Measurements from ENCODE around the gene OBSCN.

OBSCN gene

GRCh38 chr1:228373681-228374571 is 166.1 kb downstream of the OBSCN start:
- DNase-seq, result no peak

- no peak for DNase-seq
These were observed 167.1 kb downstream of the OBSCN start for GRCh38 chr1:228374711-228375577.

DNA sequence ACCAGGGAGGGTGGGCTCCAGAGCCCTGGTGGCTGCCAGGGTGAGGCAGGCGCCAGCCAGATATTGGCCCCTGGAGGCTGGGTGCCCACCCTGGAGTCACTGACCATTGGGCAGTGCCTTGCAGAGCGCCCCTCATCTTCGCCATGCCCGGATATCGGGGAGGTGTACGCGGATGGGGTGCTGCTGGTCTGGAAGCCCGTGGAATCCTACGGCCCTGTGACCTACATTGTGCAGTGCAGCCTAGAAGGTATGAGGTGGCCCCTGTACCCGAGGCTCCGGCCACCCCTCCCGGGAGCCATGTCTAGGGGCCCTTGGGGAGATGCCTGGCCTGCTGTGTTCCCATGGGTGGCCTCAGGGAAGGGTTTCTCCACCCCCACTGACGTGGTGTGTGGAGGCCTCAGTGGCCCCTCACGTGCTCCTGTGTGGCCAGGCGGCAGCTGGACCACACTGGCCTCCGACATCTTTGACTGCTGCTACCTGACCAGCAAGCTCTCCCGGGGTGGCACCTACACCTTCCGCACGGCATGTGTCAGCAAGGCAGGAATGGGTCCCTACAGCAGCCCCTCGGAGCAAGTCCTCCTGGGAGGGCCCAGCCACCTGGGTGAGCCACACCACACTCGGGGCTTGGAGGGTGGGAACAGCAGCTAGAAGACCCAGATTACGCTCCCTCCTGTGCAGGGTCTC is 167.9 kb downstream of the OBSCN start:
- no peak for DNase-seq

DNA sequence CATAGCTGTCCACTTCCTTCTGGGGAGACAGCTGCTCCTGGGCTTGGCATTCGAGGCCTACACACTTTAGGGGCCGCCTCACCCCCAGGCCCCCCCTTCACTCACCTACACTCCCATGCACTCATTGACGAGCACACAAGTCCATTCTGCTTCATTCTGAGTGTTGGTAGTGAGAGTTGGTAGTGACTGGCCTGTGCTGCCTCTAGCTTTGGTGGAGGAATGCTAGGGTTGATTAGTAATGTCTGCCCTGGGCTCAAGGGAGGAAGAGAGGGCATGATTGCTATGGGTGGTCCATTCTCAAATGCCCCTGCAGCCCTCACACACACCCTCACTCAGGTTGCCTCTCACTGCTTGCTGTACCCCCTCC is 168.4 kb downstream of the OBSCN start:
- DNase-seq, result no peak

GRCh38 chr1:228376651-228377631 is 169.1 kb downstream of the OBSCN start:
- DNase-seq, result no peak

- no peak for DNase-seq
These were observed 169.8 kb downstream of the OBSCN start for GRCh38 chr1:228377664-228378089.

GRCh38 chr1:228378090-228378872 is 170.4 kb downstream of the OBSCN start:
- peak; percentile 55 for DNase-seq

DNA sequence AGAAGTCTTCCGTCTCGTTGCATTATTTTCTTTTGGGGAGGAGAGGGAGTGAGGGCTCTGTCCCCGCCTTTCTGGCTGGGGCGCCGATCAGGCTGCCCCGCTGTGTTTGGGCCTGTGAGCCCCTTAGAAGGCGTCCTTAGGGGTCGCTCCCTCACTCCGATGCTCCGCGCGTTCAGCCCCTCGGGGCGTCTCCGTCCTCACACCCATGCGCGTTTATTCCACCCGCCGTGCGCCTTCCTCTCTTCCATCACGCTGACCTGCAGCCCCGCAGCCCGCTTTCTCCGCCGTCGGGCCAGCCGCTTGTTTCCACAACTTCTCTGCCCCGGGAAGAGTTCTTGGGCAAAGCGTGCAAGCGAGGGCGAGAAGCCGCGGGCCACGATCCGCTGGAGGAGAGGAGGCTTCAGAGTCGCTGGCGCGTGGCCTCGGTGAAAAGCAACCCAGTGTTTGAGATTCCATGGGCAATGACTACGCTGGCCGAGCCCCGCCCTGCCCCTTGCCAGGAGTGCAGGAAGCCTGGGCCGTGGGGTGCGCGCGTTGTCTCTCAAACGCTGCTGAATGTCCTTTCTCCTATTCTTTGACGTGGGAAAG is 171.1 kb downstream of the OBSCN start:
- DNase-seq, result no peak

- DNase-seq, result no peak
These were observed 171.8 kb downstream of the OBSCN start for GRCh38 chr1:228379666-228380065.

DNA sequence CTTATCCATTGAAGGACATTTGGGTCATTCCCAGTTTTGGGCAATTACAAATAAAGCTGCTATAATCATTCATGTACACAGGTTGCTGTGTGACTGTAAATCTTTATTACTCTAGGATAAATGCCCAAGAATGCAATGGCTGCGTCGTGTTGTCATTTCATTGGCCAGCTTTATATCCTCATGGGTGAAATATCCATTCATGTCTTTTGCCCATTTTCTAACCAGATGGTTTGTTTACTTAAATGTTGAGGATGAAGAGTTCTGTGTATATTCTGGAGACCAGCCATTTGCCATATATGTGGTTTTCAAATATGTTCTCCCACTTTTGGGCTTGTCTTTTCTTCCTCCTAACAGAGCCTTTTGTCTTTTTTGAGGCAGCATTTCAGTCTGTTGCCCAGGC is 173.5 kb downstream of the OBSCN start:
- DNase-seq, result no peak

DNA sequence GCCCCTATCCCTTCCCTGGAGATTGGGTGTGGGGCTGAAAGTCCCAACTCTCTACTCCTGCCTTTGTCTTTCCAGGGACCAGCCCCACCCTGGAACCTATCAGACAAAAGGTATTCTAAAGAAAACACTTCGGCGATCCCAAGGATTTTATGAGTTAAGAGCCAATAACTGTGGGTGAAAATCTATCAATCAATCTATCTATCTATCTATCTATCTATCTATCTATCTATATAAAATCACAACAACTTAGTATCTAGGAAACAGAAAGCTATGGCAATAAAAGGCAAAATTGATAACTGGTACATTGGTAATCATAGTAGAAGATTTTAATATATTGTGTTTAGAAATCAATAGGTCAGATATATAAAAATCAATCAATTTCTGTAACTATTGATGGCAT is 175.9 kb downstream of the OBSCN start:
- DNase-seq, result no peak

DNA sequence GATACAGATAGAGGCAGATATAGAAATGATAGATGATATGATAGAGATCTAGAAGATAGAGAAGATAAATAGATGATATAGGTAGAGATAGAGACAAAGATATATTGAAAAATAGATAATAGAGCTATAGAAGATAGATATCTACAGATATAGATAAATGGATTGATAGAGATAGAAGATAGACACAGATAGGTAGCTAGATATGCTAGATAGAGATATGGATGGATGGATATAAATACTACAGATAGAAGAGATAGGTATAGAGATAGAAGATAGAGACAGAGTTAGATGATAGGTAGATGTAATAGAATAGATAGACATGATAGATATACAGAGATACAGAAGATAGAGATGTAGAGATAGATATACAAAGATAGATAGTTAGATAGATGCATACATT is 177.4 kb downstream of the OBSCN start:
- DNase-seq, result no peak

GRCh38 chr1:228387321-228387720 is 179.5 kb downstream of the OBSCN start:
- no peak for DNase-seq

GRCh38 chr1:228390649-228391048 is 182.8 kb downstream of the OBSCN start:
- DNase-seq, result no peak

- DNase-seq, result peak; percentile 14
These were observed 183.7 kb downstream of the OBSCN start for GRCh38 chr1:228391411-228392020.

- no peak for DNase-seq
These were observed 184.5 kb downstream of the OBSCN start for GRCh38 chr1:228392111-228392936.

DNA sequence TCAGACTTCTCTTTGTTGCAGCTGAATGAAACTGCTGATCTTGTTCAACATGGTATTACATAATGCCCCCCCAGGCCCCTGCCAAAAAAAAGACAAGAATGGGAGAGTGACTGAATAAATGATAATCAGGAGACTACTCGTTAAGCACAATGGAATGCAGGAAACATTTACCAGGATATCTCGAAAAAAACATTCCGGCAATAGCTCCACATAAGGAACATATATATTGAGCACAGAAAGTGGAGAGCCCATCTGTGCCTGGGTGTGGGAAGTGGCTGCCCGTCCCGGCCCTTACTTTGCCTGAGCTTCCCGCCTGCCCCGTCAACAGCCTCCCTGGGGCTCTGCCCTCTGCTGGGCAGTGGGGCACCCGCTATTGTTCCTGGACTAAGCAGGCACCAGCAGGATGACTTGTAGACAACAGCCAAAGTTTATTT is 185.4 kb downstream of the OBSCN start:
- DNase-seq, result peak; percentile 15

- no peak for DNase-seq
These were observed 186.1 kb downstream of the OBSCN start for GRCh38 chr1:228393811-228394570.

Measured in activated CD8-positive, alpha-beta memory T cell treated with anti-CD3 and anti-CD28 coated beads, Interleukin-2, amount 50 U/mL, for 4 hours (primary cell).